HCT116 (cell line): ENCODE results near the gene SNRNP70. TPM values are rescaled to one million over a fixed set of nuclear protein-coding genes. Genes with fewer than 3 reads are reported as not detected.

ENCODE experiments used
- ATAC-seq: fragments of 200-7000 bp; cut with Tn5 transposase; 2 replicates; pipeline ENCODE4 v1.9.1; 2020; ENCODE audit warnings: mild to moderate bottlenecking, moderate library complexity
- BruUV-seq: library from RNA; stranded (reverse); fragments of 400-500 nt; replicated peaks from 2 replicates; lab custom pipeline; 2021; lab: Mats Ljungman, UMichigan
- CTCF ChIA-PET: fragments of 300-600 bp; sonication (Branson Sonifier 250); formaldehyde crosslinking; loops from one replicate; lab custom pipeline; 2021; ENCODE audit warnings: antibody characterized with exemption; lab: Charles Lee
- POLR2A ChIA-PET: fragments of 300-600, 350-600 bp; sonication (Branson Sonifier 250); formaldehyde crosslinking; loops from one replicate; lab custom pipeline; 2021; ENCODE audit warnings: antibody characterized with exemption; lab: Charles Lee
- RAD21 ChIA-PET, 2 experiments: fragments of 300-600 bp; sonication (Branson Sonifier 250); formaldehyde crosslinking; loops; one replicate each; lab custom pipeline; 2023; ENCODE audit warnings: low total read pairs in 2 of 2; ENCODE audit not compliant: uncharacterized antibody in 2 of 2, unreplicated experiment in 2 of 2, low non-redundant PET in 1 of 2; lab: Charles Lee
- DNase-seq: peaks from one replicate; pipeline ENCODE4 v3.0.0-alpha.2; 2010; ENCODE audit warnings: low read depth, low spot score
- H2AFZ ChIP-seq: fragments of 200-600 bp; shearing (Covaris generic), sonication (generic); 2 replicates; pipeline ENCODE4 v1.6.1; 2017; ENCODE audit warnings: low read depth, mixed run types, mixed read lengths, antibody characterized with exemption, low read length; ENCODE audit not compliant: poor library complexity, severe bottlenecking
- H3K27ac ChIP-seq: 2 replicates; pipeline ENCODE4 v1.5.1; 2012; ENCODE audit warnings: low read depth, low read length
- H3K27me3 ChIP-seq: fragments of 200-600 bp; sonication (generic); 2 replicates; pipeline ENCODE4 v1.6.1; 2016; ENCODE audit warnings: mixed run types, low read length, mixed read lengths; ENCODE audit not compliant: insufficient read depth
- H3K36me3 ChIP-seq, 2 experiments: fragments of 200-500 bp in 1 of 2; fragments of 200-600 bp in 1 of 2; sonication (Bioruptor generic) in 1 of 2; sonication (generic) in 1 of 2; 2 replicates each; pipeline versions ENCODE4 v1.5.1 to v1.6.1; 2014 to 2016; ENCODE audit warnings: low read length in 2 of 2, inconsistent platforms in 1 of 2, mixed read lengths in 1 of 2, mixed run types in 1 of 2; ENCODE audit not compliant: insufficient read depth in 2 of 2, control insufficient read depth in 1 of 2
- H3K4me1 ChIP-seq, 2 experiments: fragments of 200-600 bp in 1 of 2; sonication (generic) in 1 of 2; 2 replicates each; pipeline versions ENCODE4 v1.5.1 to v1.6.1; 2012 to 2017; ENCODE audit warnings: low read length in 2 of 2, inconsistent platforms in 1 of 2, mild to moderate bottlenecking in 1 of 2, mixed read lengths in 1 of 2, mixed run types in 1 of 2, moderate library complexity in 1 of 2; ENCODE audit not compliant: insufficient read depth in 2 of 2, control insufficient read depth in 1 of 2
- H3K4me2 ChIP-seq: fragments of 200-600 bp; sonication (generic); 2 replicates; pipeline ENCODE4 v1.6.1; 2017; ENCODE audit warnings: mixed run types, low read length, mixed read lengths
- H3K4me3 ChIP-seq, 2 experiments: fragments of 200-600 bp in 1 of 2; sonication (generic) in 1 of 2; replicated peaks in 1 of 2; 2 replicates each; pipeline ENCODE4 v1.5.1; 2011 to 2016; ENCODE audit warnings: low read length in 2 of 2, control low read depth in 1 of 2, low read depth in 1 of 2, mild to moderate bottlenecking in 1 of 2, mixed read lengths in 1 of 2, mixed run types in 1 of 2
- H3K79me2 ChIP-seq: fragments of 200-600 bp; sonication (generic); 2 replicates; pipeline ENCODE4 v1.6.1; 2017; ENCODE audit warnings: mild to moderate bottlenecking, mixed run types, low read length, moderate library complexity, mixed read lengths; ENCODE audit not compliant: insufficient read depth
- H3K9ac ChIP-seq: fragments of 200-600 bp; sonication (generic); 2 replicates; pipeline ENCODE4 v1.6.1; 2016; ENCODE audit warnings: low read length, mixed read lengths
- H3K9me2 ChIP-seq: fragments of 200-600 bp; sonication (generic), shearing (Covaris generic); 2 replicates; pipeline ENCODE4 v1.6.1; 2017; ENCODE audit warnings: mixed run types, mild to moderate bottlenecking, moderate library complexity; ENCODE audit not compliant: insufficient read depth
- H3K9me3 ChIP-seq, 2 experiments: fragments of 200-500 bp in 1 of 2; fragments of 200-600 bp in 1 of 2; sonication (Bioruptor generic) in 1 of 2; sonication (generic) in 1 of 2; 2 replicates each; pipeline ENCODE4 v1.6.1; 2014 to 2017; ENCODE audit warnings: low read length in 2 of 2, mixed read lengths in 2 of 2, inconsistent platforms in 1 of 2, low read depth in 1 of 2, mild to moderate bottlenecking in 1 of 2, mixed run types in 1 of 2, moderate library complexity in 1 of 2; ENCODE audit not compliant: control insufficient read depth in 1 of 2, insufficient read depth in 1 of 2
- H4K20me1 ChIP-seq: fragments of 200-600 bp; sonication (generic), shearing (Covaris generic); 2 replicates; pipeline ENCODE4 v1.6.1; 2017; ENCODE audit warnings: mixed run types, mild to moderate bottlenecking, moderate library complexity; ENCODE audit not compliant: insufficient read depth
- CBX3 ChIP-seq: IDR thresholded peaks from 2 replicates; pipeline ENCODE4 v1.6.1; 2012; ENCODE audit warnings: low read depth
- CEBPB ChIP-seq: IDR thresholded peaks from 2 replicates; pipeline ENCODE4 v1.6.1; 2012; ENCODE audit warnings: low read depth
- EGR1 ChIP-seq: IDR thresholded peaks from 2 replicates; pipeline ENCODE4 v1.6.1; 2012; ENCODE audit warnings: low read depth
- ELF1 ChIP-seq: IDR thresholded peaks from 2 replicates; pipeline ENCODE4 v1.6.1; 2012; ENCODE audit warnings: low read depth, borderline replicate concordance
- EZH2 ChIP-seq: fragments of 200-600 bp; sonication (generic); IDR thresholded peaks from 2 replicates; pipeline ENCODE4 v1.6.1; 2017; ENCODE audit warnings: antibody characterized with exemption, mixed run types
- FOSL1 ChIP-seq: IDR thresholded peaks from 2 replicates; pipeline ENCODE4 v1.6.1; 2012; ENCODE audit warnings: low read depth
- JUND ChIP-seq: IDR thresholded peaks from 2 replicates; pipeline ENCODE4 v1.6.1; 2012
- MAX ChIP-seq: IDR thresholded peaks from 2 replicates; pipeline ENCODE4 v1.6.1; 2012
- POLR2A ChIP-seq: IDR thresholded peaks from 2 replicates; pipeline ENCODE4 v1.7.0; 2011; ENCODE audit warnings: borderline replicate concordance; ENCODE audit not compliant: insufficient read depth, insufficient read length; ENCODE audit errors: extremely low read depth
- POLR2AphosphoS5 ChIP-seq: IDR thresholded peaks from 2 replicates; pipeline ENCODE4 v1.6.1; 2011; ENCODE audit warnings: mild to moderate bottlenecking, low read depth, low read length, moderate library complexity
- RAD21 ChIP-seq: IDR thresholded peaks from 2 replicates; pipeline ENCODE4 v1.6.1; 2012; ENCODE audit warnings: low read depth, mild to moderate bottlenecking
- SP1 ChIP-seq: IDR thresholded peaks from 2 replicates; pipeline ENCODE4 v1.6.1; 2012; ENCODE audit warnings: low read depth
- SRF ChIP-seq: IDR thresholded peaks from 2 replicates; pipeline ENCODE4 v1.6.1; 2012; ENCODE audit warnings: low read depth
- YY1 ChIP-seq: IDR thresholded peaks from 2 replicates; pipeline ENCODE4 v1.6.1; 2011; ENCODE audit warnings: low read length, low read depth, moderate library complexity, mild to moderate bottlenecking; ENCODE audit not compliant: insufficient replicate concordance; ENCODE audit errors: extremely low read depth
- ZFX ChIP-seq: fragments of 450-650 bp; IDR thresholded peaks from 2 replicates; pipeline ENCODE4 v1.6.1; 2017
- intact Hi-C: fragments of 100-400 bp; cut with micrococcal nuclease; formaldehyde crosslinking; loops from 2 replicates; pipeline ENCODE4 v1.10.0; 2022
- total RNA-seq: library from RNA; stranded (reverse); gene quantifications from one replicate; pipeline ENCODE4 v1.2.1, GENCODE V29; 2021; ENCODE audit not compliant: unreplicated experiment
- TF ChIP-seq, protein P1 (sequence below), 3 experiments: fragments of 200-600 bp in 1 of 3; sonication (generic) in 1 of 3; IDR thresholded peaks in 2 of 3; conservative IDR thresholded peaks in 1 of 3; 2 replicates each; pipeline ENCODE4 v1.5.1; 2012 to 2017; ENCODE audit warnings: low read depth in 2 of 3, low read length in 2 of 3, antibody characterized with exemption in 1 of 3, borderline replicate concordance in 1 of 3, control low read depth in 1 of 3, mild to moderate bottlenecking in 1 of 3, mixed read lengths in 1 of 3, mixed run types in 1 of 3, moderate library complexity in 1 of 3; ENCODE audit not compliant: insufficient read depth in 1 of 3

Gene SNRNP70
- total RNA-seq, 1 experiment from 2014 or later: 236 TPM

- no peak overlapping the region for H2AFZ ChIP-seq
Observed at GRCh38 chr19:49151267-49152118, 66.2 kb downstream of the SNRNP70 start.

More at GRCh38 chr19:49151267-49152118, 66.2 kb downstream of the SNRNP70 start:
- POLR2A ChIA-PET: interaction anchor here (1.1 to 1.6 kb wide), 3 partner anchors 16 to 35 kb away, joined by 3 to 9 read pairs (median 4); no protein-coding TSS in a partner anchor
- Histone ChIP-seq H3K27me3 (no peaks in the 10 kb centered on the region), H3K4me2 (peak overlapping the region; percentile 99), H3K27ac (peak overlapping the region; percentile 94), H3K4me1 (peaks cover 18 to 49% of the 10 kb centered on the region in 2 experiments), H3K9me3 (no peaks in the 10 kb centered on the region), H3K9ac (peak overlapping the region; percentile 98), H3K79me2 (no peaks in the 10 kb centered on the region), H3K9me2 (no peaks in the 10 kb centered on the region), H4K20me1 (no peaks in the 10 kb centered on the region), H3K4me3 (peak overlapping the region; percentile 90 to 95), H3K36me3 (no peaks in the 10 kb centered on the region)
- intact Hi-C loops: loop anchor here (1.0 kb wide), 1 partner anchor 32 kb away; the partner anchor contains the start of genes C19orf73 and PPFIA3
- ATAC-seq (peak; percentile 69), DNase-seq (peak; percentile 98)
- RAD21 ChIA-PET: interaction anchor here in 1 of 2 experiments (0.7 kb wide), 1 partner anchor 90 kb away, joined by 3 read pairs; no protein-coding TSS in a partner anchor
- TF ChIP-seq CBX3 (peak; percentile 51; the same call in 1 of the 2 replicates), SP1 (peak; percentile 82), POLR2A (no peak), FOSL1 (no peak), JUND (no peak), ELF1 (no peak), CEBPB (no peak), MAX (peak; percentile 99), RAD21 (no peak), YY1 (peak; percentile 12), EZH2 (no peak), POLR2AphosphoS5 (peak; percentile 57), ZFX (no peak), SRF (no peak), EGR1 (peak; percentile 70; the same call in 1 of the 2 replicates)
- TF ChIP-seq, protein P1, sequence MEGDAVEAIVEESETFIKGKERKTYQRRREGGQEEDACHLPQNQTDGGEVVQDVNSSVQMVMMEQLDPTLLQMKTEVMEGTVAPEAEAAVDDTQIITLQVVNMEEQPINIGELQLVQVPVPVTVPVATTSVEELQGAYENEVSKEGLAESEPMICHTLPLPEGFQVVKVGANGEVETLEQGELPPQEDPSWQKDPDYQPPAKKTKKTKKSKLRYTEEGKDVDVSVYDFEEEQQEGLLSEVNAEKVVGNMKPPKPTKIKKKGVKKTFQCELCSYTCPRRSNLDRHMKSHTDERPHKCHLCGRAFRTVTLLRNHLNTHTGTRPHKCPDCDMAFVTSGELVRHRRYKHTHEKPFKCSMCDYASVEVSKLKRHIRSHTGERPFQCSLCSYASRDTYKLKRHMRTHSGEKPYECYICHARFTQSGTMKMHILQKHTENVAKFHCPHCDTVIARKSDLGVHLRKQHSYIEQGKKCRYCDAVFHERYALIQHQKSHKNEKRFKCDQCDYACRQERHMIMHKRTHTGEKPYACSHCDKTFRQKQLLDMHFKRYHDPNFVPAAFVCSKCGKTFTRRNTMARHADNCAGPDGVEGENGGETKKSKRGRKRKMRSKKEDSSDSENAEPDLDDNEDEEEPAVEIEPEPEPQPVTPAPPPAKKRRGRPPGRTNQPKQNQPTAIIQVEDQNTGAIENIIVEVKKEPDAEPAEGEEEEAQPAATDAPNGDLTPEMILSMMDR (IDR thresholded peaks at IDR 0.05 in 2 of 3, conservative IDR thresholded peaks at IDR 0.05 in 1 of 3; ENCODE audit: borderline replicate concordance in 1 of 3, insufficient read depth in 1 of 3, low read depth in 2 of 3, low read length in 2 of 3): 0 out of 6 replicates have a peak, but pooled peaks of 1 of the 3 experiments have one; percentile 2
- no TSS peak for BruUV-seq
- CTCF ChIA-PET: interaction anchor here (0.5 to 3.0 kb wide), 3 partner anchors 47 to 211 kb away, joined by 5 to 17 read pairs (median 13); partner anchors contain the start of gene TEAD2
